Measurements from ENCODE around the gene TNS2. TPM values are rescaled to one million over a fixed set of nuclear protein-coding genes. Genes with fewer than 3 reads are reported as not detected.

The TNS2 gene
- total and polyA plus RNA-seq, 2 of the 13 experiments (the other 11 are each of a cell fraction or from before 2014, with no cell fraction given) = 8.9 to 20.4 TPM

DNA sequence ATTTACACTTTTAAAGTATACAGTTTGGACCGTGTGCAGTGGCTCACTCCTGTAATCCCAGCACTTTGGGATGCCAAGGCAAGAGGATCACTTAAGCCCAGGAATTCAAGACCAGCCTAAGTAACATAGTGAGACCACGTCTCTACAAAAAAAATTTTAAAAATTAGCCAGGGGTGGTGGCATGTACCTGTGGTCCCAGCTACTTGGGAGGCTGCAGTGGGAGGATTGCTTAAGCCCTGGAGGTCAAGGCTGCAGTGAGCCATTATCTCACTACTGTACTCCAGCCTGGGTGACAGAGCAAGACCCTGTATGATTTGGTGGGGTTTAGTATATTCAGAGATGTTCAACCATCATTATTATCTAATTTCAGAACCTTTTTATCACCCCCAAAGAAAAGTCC is 38.9 kb upstream of the TNS2 start:
- no peak for ATAC-seq
- no TSS peak for BruUV-seq (replicated peaks)
- Histone ChIP-seq H3K27me3 (ENCODE audit: control insufficient read depth in 1 of 2, insufficient read depth in 2 of 2, low read length in 2 of 2) (no peaks in the 10 kb centered on the region; a peak in 1 of 5 replicates), H3K79me2 (ENCODE audit: insufficient read depth, low read length) (peaks cover 93% of the 10 kb centered on the region), H4K20me1 (ENCODE audit: insufficient read depth, low read length) (peaks cover 89% of the 10 kb centered on the region), H3K9me3 (ENCODE audit: low read length) (no peaks in the 10 kb centered on the region), H2AFZ (ENCODE audit: low read length) (no peak overlapping the region), H3K36me3 (replicated peaks in 1 of 2; ENCODE audit: control insufficient read depth in 1 of 2, insufficient read depth in 2 of 2, low read length in 2 of 2) (peaks cover 1 to 40% of the 10 kb centered on the region in 2 experiments; a peak in 4 of 5 replicates), H3K27ac (ENCODE audit: extremely low read length, insufficient read depth, low read length) (peak overlapping the region; percentile 63), H3K4me3 (replicated peaks in 1 of 3; ENCODE audit: insufficient read depth in 1 of 3, low read depth in 2 of 3, low read length in 3 of 3) (peak overlapping the region in 1 of 3 experiments; percentile 34; a peak in 2 of 6 replicates), H3K4me2 (ENCODE audit: low read depth, low read length) (peak overlapping the region; percentile 81), H3K4me1 (ENCODE audit: insufficient read depth, low read length) (peaks cover 80% of the 10 kb centered on the region), H3K9ac (ENCODE audit: insufficient read depth, low read depth, low read length) (peak overlapping the region; percentile 35; the same call in 1 of the 2 replicates)
- DNase-seq (ENCODE audit: low spot score) = no peak
- FAIRE-seq = no peak
- in situ Hi-C loops (cut with HindIII; ENCODE audit: extremely low pct_ligation_motif_present, low pct_unique_long_range_greater_than_20kb) (no loop called here), intact Hi-C loops (cut with micrococcal nuclease; ENCODE audit: unreplicated experiment) (no loop called here)
- CTCF ChIA-PET (ENCODE audit: low intra/inter-chr PET ratio, low total read pairs) = no interaction called here
- TF ChIP-seq, protein P1, sequence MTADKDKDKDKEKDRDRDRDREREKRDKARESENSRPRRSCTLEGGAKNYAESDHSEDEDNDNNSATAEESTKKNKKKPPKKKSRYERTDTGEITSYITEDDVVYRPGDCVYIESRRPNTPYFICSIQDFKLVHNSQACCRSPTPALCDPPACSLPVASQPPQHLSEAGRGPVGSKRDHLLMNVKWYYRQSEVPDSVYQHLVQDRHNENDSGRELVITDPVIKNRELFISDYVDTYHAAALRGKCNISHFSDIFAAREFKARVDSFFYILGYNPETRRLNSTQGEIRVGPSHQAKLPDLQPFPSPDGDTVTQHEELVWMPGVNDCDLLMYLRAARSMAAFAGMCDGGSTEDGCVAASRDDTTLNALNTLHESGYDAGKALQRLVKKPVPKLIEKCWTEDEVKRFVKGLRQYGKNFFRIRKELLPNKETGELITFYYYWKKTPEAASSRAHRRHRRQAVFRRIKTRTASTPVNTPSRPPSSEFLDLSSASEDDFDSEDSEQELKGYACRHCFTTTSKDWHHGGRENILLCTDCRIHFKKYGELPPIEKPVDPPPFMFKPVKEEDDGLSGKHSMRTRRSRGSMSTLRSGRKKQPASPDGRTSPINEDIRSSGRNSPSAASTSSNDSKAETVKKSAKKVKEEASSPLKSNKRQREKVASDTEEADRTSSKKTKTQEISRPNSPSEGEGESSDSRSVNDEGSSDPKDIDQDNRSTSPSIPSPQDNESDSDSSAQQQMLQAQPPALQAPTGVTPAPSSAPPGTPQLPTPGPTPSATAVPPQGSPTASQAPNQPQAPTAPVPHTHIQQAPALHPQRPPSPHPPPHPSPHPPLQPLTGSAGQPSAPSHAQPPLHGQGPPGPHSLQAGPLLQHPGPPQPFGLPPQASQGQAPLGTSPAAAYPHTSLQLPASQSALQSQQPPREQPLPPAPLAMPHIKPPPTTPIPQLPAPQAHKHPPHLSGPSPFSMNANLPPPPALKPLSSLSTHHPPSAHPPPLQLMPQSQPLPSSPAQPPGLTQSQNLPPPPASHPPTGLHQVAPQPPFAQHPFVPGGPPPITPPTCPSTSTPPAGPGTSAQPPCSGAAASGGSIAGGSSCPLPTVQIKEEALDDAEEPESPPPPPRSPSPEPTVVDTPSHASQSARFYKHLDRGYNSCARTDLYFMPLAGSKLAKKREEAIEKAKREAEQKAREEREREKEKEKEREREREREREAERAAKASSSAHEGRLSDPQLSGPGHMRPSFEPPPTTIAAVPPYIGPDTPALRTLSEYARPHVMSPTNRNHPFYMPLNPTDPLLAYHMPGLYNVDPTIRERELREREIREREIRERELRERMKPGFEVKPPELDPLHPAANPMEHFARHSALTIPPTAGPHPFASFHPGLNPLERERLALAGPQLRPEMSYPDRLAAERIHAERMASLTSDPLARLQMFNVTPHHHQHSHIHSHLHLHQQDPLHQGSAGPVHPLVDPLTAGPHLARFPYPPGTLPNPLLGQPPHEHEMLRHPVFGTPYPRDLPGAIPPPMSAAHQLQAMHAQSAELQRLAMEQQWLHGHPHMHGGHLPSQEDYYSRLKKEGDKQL (CRISPR knock-in tag; IDR thresholded peaks at IDR 0.05; ENCODE audit: low read depth) = no peak
- TF ChIP-seq ZMYM3 (CRISPR knock-in tag; IDR thresholded peaks at IDR 0.05) = peak; percentile 35; the same call in 1 of the 2 replicates
- no peak for TF ChIP-seq ZNF496 (CRISPR knock-in tag; IDR thresholded peaks at IDR 0.05; ENCODE audit: insufficient replicate concordance)
- no peak for TF ChIP-seq ZSCAN9 (CRISPR knock-in tag; IDR thresholded peaks at IDR 0.05; ENCODE audit: borderline replicate concordance)
- no peak for TF ChIP-seq BORCS8-MEF2B (CRISPR knock-in tag; IDR thresholded peaks at IDR 0.05)
- no peak for TF ChIP-seq ZNF577 (CRISPR knock-in tag; IDR thresholded peaks at IDR 0.05; ENCODE audit: borderline replicate concordance, low read depth)
- peak; percentile 92; the same call in 1 of the 2 replicates for TF ChIP-seq ZNF460 (CRISPR knock-in tag; IDR thresholded peaks at IDR 0.05; ENCODE audit: borderline replicate concordance)
- no peak for TF ChIP-seq ZMYM2 (CRISPR knock-in tag; IDR thresholded peaks at IDR 0.05)
- TF ChIP-seq ZNF468 (CRISPR knock-in tag; IDR thresholded peaks at IDR 0.05) = no peak
- TF ChIP-seq MLLT10 (CRISPR knock-in tag; IDR thresholded peaks at IDR 0.05) = no peak
- 0 out of 2 replicates have a peak, but pooled peaks have one; percentile 4 for TF ChIP-seq FOSL2 (CRISPR knock-in tag; IDR thresholded peaks at IDR 0.05)
- TF ChIP-seq ZNF770 (CRISPR knock-in tag; IDR thresholded peaks at IDR 0.05) = peak; percentile 89
- TF ChIP-seq RARA (CRISPR knock-in tag; IDR thresholded peaks at IDR 0.05) = 0 out of 2 replicates have a peak, but pooled peaks have one; percentile 23
- peak; percentile 61 for TF ChIP-seq NR2F6 (IDR thresholded peaks at IDR 0.05)
- TF ChIP-seq NR2F6 (CRISPR knock-in tag; IDR thresholded peaks at IDR 0.05) = peak; percentile 75
- peak; percentile 68 for TF ChIP-seq CEBPG (CRISPR knock-in tag; IDR thresholded peaks at IDR 0.05)
- no peak for TF ChIP-seq ZNF546 (CRISPR knock-in tag; conservative IDR thresholded peaks at IDR 0.05)
- POLR2A ChIA-PET = interaction anchor here (0.5 to 2.9 kb wide), 6 partner anchors 19 to 106 kb away, joined by 3 to 13 read pairs (median 4); partner anchors contain the start of genes KRT8, SOAT2 and SPRYD3
- 57% methylated on average over 2 of the region's 2 CpGs for WGBS (ENCODE audit: low lambda C conversion rate)

Data from HepG2 (cell line).